Iris pigment epithelial cell (primary cell): ENCODE data around the gene OGDHL.
"Not testable (repeated sequence)": the region's sequence is repeated elsewhere in the genome, so short reads cannot be mapped to it uniquely, and the experiment has no call there.

Experiments
- DNase-seq: peaks from one replicate; pipeline ENCODE4 v3.0.0-alpha.2; 2011; ENCODE audit warnings: low read depth

OGDHL gene

GRCh38 chr10:49761789-49762565, at the start of gene OGDHL:
TSS of gene OGDHL (minus strand) at chr10:49762323. CDS start at chr10:49758592, 3,731 bp downstream.
- peak; percentile 23 for DNase-seq

- DNase-seq, result no peak
Measured at GRCh38 chr10:49803988-49804387, 41.9 kb upstream of the OGDHL start.

GRCh38 chr10:49798275-49798674, 36.2 kb upstream of the OGDHL start:
- DNase-seq, result no peak

DNA sequence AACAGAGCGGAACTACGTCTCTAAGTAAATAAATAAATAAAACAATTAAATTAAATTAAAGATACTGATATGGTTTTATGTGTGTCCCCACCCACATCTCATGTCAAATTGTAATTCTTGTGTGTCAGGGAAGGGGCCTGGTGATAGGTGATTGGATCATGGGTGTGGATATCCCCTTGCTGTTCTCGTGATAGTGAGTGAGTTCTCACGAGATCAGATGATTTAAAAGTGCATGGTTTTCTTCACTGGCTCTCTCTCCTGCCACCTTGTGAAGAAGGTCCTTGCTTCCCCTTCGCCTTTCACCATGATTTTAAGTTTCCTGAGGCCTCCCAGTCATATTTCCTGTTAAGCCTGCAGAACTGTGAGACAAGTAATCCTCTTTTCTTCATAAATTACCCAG, 29.0 kb upstream of the OGDHL start:
- DNase-seq, result no peak

DNA sequence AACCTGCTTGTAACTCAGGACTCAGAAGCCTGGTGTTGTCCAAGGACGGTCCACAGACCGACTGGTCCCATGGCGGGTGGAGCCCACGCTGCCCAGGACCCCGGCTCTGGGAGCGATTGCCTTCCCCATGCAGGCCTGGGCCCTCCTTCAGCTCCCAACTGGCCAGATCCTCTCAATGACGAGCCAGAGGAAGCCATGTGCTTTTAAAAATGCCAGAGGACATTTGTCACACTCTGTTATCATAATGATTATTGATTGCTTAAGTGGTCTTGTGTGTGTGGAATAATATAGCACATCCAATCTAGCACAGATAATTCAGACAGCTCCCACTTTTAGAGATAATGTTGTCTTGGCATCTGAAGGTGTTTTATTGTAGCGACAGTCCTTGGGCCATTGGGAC, 22.6 kb upstream of the OGDHL start:
- no peak for DNase-seq

GRCh38 chr10:49783645-49784044, 21.5 kb upstream of the OGDHL start:
- DNase-seq, result no peak

DNA sequence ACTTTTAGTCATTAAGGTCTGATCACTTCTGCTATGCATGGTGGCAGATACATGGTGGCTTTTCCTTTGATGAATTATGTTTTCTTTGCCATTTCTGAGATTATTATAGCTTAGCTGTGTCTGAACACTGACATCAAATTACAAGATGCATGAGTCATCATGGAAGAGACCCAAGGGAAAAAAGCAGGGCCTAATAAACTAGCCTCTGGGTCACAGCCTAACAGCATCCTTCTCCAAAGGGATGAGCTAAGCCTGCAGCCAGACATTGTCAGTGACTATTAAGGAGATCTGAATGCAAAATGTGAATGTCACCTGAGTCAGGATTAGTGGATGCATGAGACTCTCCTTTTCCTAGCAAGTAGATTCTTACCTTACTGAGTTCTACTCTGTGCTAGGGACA, 19.1 kb upstream of the OGDHL start:
- DNase-seq, result peak; percentile 47

GRCh38 chr10:49778197-49778596, 16.1 kb upstream of the OGDHL start:
- DNase-seq, result no peak

- no peak for DNase-seq
Measured at GRCh38 chr10:49776851-49777250, 14.7 kb upstream of the OGDHL start.

GRCh38 chr10:49775014-49775413, 12.9 kb upstream of the OGDHL start:
- DNase-seq, result no peak

- DNase-seq, result not testable (repeated sequence)
Measured at GRCh38 chr10:49772944-49773343, 10.8 kb upstream of the OGDHL start.

DNA sequence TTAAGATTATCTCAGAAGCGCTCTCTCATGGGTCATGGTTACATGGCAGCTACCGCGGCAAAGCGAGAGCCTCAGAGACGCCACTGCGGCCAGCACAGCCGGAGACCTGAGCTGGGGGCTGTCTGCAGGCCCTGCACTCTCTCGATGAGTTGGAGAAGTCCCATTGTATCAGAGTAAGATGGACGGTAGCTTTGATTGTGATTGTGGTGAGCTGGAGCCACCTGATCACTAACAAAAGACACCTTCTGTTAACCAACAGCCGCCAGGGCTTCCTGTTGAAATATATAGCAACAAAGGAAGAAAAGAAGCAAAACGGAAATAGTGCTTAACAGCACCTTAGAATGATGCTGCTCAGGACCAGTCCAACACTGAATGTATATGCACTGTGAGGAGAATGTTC, 8.9 kb upstream of the OGDHL start:
- DNase-seq, result not testable (repeated sequence)

- DNase-seq, result no peak
Measured at GRCh38 chr10:49769692-49770091, 7.6 kb upstream of the OGDHL start.

- DNase-seq, result no peak
Measured at GRCh38 chr10:49768731-49769130, 6.6 kb upstream of the OGDHL start.

DNA sequence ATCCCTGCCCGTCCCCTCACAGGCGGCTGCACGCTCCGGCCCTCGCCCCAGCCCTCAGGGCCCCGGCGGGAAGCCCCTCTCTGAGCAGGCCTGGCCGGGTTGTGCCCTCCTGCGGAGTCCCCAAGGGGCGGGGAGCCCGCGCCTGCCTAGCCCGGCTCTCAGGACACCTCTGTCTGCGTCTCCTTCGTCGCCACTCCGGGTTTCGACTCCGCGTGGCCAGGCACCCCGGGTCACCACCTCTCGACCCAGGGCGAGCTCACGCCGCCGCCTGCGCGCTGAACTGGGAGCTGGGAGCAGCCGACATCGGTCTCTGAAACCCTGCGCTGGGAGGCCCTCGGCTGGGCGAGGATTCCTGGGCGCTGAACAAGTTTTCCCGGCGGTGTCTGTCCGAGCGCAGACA, 6.2 kb upstream of the OGDHL start:
- DNase-seq, result no peak

DNA sequence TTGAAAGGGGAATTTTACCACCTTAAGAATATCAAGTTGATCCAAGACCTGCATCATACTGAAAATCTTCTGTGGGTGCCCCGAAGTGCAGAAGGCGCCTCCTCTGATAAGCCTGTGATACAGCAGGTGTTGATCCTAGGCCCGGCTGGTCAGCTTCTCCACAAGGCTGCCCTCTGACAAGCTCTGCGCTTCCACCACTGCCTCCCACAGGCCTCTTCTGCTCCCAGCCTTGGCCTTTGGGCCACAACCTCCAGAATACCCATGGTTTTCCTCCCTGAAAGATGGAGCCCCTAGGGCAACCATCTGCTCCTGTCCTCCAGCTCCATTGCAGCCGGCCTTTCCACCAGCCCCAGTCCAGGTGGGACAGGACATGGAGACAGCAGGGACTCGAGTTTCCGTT, 5.6 kb upstream of the OGDHL start:
- no peak for DNase-seq

GRCh38 chr10:49766484-49766883, 4.4 kb upstream of the OGDHL start:
- DNase-seq, result no peak

- DNase-seq, result no peak
Measured at GRCh38 chr10:49762566-49762877, 399 bp upstream of the OGDHL start.

DNA sequence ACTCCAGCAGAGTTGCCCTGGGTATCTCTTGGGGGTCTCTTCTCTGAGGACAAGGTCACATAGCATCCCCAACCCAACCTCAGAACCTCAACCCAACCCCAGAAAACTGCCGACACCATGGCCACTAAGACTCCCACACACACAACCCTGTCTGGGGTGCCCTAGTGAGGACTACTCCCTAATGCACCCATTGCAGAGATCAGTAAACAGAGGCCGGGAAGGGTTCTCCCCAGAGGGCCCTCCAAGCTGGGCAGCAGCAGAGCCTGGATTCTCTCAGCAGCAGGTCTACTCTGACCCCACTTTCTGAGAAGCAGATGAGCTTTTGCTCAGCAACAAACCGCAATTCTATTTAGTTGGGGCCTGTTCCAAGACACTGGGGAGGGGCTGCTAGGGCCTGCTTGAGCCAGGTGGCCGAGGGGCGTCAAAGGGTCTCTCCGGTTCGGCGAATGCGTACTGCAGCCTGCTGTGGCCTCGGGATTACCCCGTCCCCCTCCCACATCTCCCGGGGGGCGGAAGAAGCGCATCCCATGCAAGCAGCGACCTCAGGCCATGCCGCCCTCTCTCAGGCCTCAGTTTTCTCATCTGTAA, 828 bp downstream of the OGDHL start:
- no peak for DNase-seq

- DNase-seq, result no peak
Measured at GRCh38 chr10:49760789-49761188, 1.3 kb downstream of the OGDHL start.

- no peak for DNase-seq
Measured at GRCh38 chr10:49759787-49760551, 2.2 kb downstream of the OGDHL start.

DNA sequence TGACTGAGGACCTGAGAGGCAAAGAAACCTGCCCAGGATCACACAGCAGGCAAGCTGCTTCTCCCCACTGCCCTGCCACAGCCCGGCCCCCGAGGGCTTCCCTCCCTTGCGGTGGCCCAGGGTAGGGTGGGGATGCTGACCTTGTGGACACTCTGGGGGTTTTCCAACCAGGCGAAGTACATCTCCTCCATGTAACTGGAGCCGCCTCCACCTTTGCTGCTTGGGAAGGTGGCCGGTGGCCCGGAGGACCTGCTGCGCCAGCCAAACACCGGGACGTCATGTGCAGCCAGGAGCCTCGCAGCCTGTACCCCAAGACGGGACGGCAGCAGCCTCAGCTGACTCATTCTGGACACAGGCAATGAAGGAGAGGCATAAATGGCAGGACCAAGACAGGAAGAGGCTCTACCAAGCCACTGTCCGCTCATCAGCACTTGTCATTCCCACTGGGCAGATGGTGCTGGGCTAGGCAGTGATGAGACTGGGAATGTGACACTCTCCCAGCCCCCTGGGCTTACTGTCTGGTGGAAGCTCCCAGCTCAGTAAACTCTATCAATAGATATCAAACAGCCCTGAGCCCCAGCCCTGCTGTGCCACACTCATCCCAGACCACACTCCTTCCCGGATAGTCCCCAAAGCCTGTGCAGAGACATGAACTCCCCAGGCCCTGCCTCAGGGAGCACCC, 3.7 kb downstream of the OGDHL start:
- no peak for DNase-seq

DNA sequence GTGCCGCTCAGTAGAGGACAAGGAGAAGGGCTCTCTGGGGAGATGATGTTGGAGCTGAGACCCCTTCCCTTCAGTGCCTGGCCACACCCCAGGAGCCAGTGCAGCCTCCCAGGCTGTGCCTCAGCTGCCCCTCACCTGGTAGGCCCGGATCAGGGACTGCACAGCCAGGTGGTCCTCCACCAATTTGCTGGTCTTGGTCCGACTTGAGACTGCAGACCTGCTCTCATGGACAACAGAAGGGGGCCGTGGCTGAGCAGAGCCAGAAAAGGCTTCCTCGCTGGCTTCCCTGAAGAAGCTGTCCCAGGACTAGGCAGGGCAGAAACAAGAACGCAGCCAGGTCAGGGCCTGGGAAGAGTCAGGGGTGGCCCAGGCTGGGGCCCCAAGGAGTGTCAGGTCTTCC, 5.5 kb downstream of the OGDHL start:
- DNase-seq, result no peak
